SK-N-SH treated with all-trans-retinoic acid at 6 μM for 48 hours (cell line): ENCODE measurements around the gene RAD51B.
"Not testable (repeated sequence)": the region's sequence is repeated elsewhere in the genome, so short reads cannot be mapped to it uniquely, and the experiment has no call there.

ENCODE experiments used
- ATAC-seq: fragments of 200-7000 bp; cut with Tn5 transposase; 3 replicates; pipeline ENCODE4 v1.9.1; 2020; ENCODE audit warnings: mild to moderate bottlenecking, moderate library complexity
- ARNTL ChIP-seq: fragments of 450-650 bp; formaldehyde crosslinking; IDR thresholded peaks from 2 replicates; pipeline ENCODE4 v1.5.0; 2020; ENCODE audit warnings: low read depth, mild to moderate bottlenecking, moderate library complexity, borderline replicate concordance
- BACH2 ChIP-seq: fragments of 250-450 bp; sonication (Bioruptor Pico); IDR thresholded peaks from 2 replicates; pipeline ENCODE4 v1.9.0; 2021; ENCODE audit warnings: mild to moderate bottlenecking, borderline replicate concordance
- CREB5 ChIP-seq: fragments of 250-450 bp; sonication (Bioruptor Pico); IDR thresholded peaks from 2 replicates; pipeline ENCODE4 v1.5.1; 2020; ENCODE audit warnings: low read depth, mild to moderate bottlenecking, moderate library complexity
- CSDC2 ChIP-seq: fragments of 250-450 bp; sonication (Bioruptor Pico); IDR thresholded peaks from 2 replicates; pipeline ENCODE4 v1.5.0; 2020; ENCODE audit warnings: mild to moderate bottlenecking, moderate library complexity
- CSRNP3 ChIP-seq: fragments of 250-450 bp; sonication (Bioruptor Pico); IDR thresholded peaks from 2 replicates; pipeline ENCODE4 v1.5.1; 2021; ENCODE audit warnings: mild to moderate bottlenecking, moderate library complexity
- ESRRG ChIP-seq: fragments of 250-450 bp; sonication (Bioruptor Pico); IDR thresholded peaks from 2 replicates; pipeline ENCODE4 v1.6.1; 2021; ENCODE audit warnings: mild to moderate bottlenecking
- GLIS3 ChIP-seq: fragments of 250-450 bp; sonication (Bioruptor Pico); IDR thresholded peaks from 2 replicates; pipeline ENCODE4 v1.5.0; 2020; ENCODE audit warnings: mild to moderate bottlenecking, moderate library complexity
- ISL1 ChIP-seq: fragments of 250-450 bp; sonication (Bioruptor Pico); IDR thresholded peaks from 2 replicates; pipeline ENCODE4 v2.1.2; 2022; ENCODE audit warnings: mild to moderate bottlenecking, moderate library complexity
- OSR1 ChIP-seq: fragments of 250-450 bp; sonication (Bioruptor Pico); IDR thresholded peaks from 2 replicates; pipeline ENCODE4 v1.8.0; 2022; ENCODE audit warnings: moderate library complexity, mild to moderate bottlenecking, inconsistent platforms
- PATZ1 ChIP-seq: fragments of 250-450 bp; sonication (Bioruptor Pico); IDR thresholded peaks from 2 replicates; pipeline ENCODE4 v1.8.0; 2020; ENCODE audit warnings: mild to moderate bottlenecking, moderate library complexity, borderline replicate concordance
- POU6F1 ChIP-seq: fragments of 250-450 bp; sonication (Bioruptor Pico); IDR thresholded peaks from 2 replicates; pipeline ENCODE4 v1.8.0; 2021; ENCODE audit warnings: low read depth, mild to moderate bottlenecking, moderate library complexity, borderline replicate concordance
- PPARA ChIP-seq: fragments of 250-450 bp; sonication (Bioruptor Pico); IDR thresholded peaks from 2 replicates; pipeline ENCODE4 v1.5.0; 2020; ENCODE audit warnings: mild to moderate bottlenecking, borderline replicate concordance
- RARB ChIP-seq: fragments of 250-450 bp; sonication (Bioruptor Pico); IDR thresholded peaks from 2 replicates; pipeline ENCODE4 v1.8.0; 2021; ENCODE audit warnings: mild to moderate bottlenecking, moderate library complexity
- SNAI2 ChIP-seq: fragments of 250-450 bp; sonication (Bioruptor Pico); IDR thresholded peaks from 2 replicates; pipeline ENCODE4 v1.5.0; 2020; ENCODE audit warnings: mild to moderate bottlenecking, moderate library complexity
- TCF4 ChIP-seq: fragments of 250-450 bp; sonication (Bioruptor Pico); IDR thresholded peaks from 2 replicates; pipeline ENCODE4 v1.8.0; 2021; ENCODE audit warnings: mild to moderate bottlenecking, moderate library complexity, borderline replicate concordance
- TSHZ2 ChIP-seq: fragments of 250-450 bp; sonication (Bioruptor Pico); IDR thresholded peaks from 2 replicates; pipeline ENCODE4 v1.5.0; 2020; ENCODE audit warnings: mild to moderate bottlenecking, moderate library complexity
- ZFP3 ChIP-seq: fragments of 250-450 bp; sonication (Bioruptor Pico); IDR thresholded peaks from 2 replicates; pipeline ENCODE4 v1.5.0; 2020; ENCODE audit warnings: mild to moderate bottlenecking, moderate library complexity
- ZFP30 ChIP-seq: fragments of 450-650 bp; formaldehyde crosslinking; IDR thresholded peaks from 2 replicates; pipeline ENCODE4 v1.5.0; 2022; ENCODE audit warnings: mild to moderate bottlenecking, moderate library complexity
- ZNF565 ChIP-seq: fragments of 450-650 bp; formaldehyde crosslinking; conservative IDR thresholded peaks from 2 replicates; pipeline ENCODE4 v1.5.0; 2020; ENCODE audit warnings: low read depth, mild to moderate bottlenecking, moderate library complexity
- ZNF70 ChIP-seq: fragments of 450-650 bp; formaldehyde crosslinking; IDR thresholded peaks from 2 replicates; pipeline ENCODE4 v1.5.0; 2020; ENCODE audit warnings: mild to moderate bottlenecking, moderate library complexity
- ZNF8 ChIP-seq: fragments of 450-650 bp; formaldehyde crosslinking; IDR thresholded peaks from 2 replicates; pipeline ENCODE4 v1.5.0; 2020; ENCODE audit warnings: mild to moderate bottlenecking, moderate library complexity

RAD51B gene

GRCh38 chr14:68762953-68763764 lies 943.6 kb downstream of the RAD51B start:
- ATAC-seq = peak; percentile 77

GRCh38 chr14:68763843-68764242 lies 944.3 kb downstream of the RAD51B start:
- not testable (repeated sequence) for ATAC-seq

More at GRCh38 chr14:68762953-68763764, 943.6 kb downstream of the RAD51B start:
- TF ChIP-seq ZNF8 (CRISPR knock-in tag) (no peak), OSR1 (CRISPR knock-in tag) (no peak), GLIS3 (CRISPR knock-in tag) (no peak), ARNTL (CRISPR knock-in tag) (no peak), TCF4 (no peak; the same call in 1 of the 2 replicates), BACH2 (CRISPR knock-in tag) (no peak), ISL1 (CRISPR knock-in tag) (no peak), TSHZ2 (CRISPR knock-in tag) (no peak), ZFP30 (CRISPR knock-in tag) (no peak), RARB (no peak), ZFP3 (CRISPR knock-in tag) (no peak), CREB5 (CRISPR knock-in tag) (no peak), CSDC2 (CRISPR knock-in tag) (no peak), CSRNP3 (CRISPR knock-in tag) (no peak), PPARA (CRISPR knock-in tag) (no peak), ZNF70 (no peak), POU6F1 (no peak), PATZ1 (CRISPR knock-in tag) (no peak)

- TF ChIP-seq OSR1 (CRISPR knock-in tag) = no peak
- TF ChIP-seq ZNF565 (CRISPR knock-in tag) = no peak
- TF ChIP-seq ZFP3 (CRISPR knock-in tag) = no peak
- TF ChIP-seq ARNTL (CRISPR knock-in tag) = no peak
- no peak for TF ChIP-seq CSRNP3 (CRISPR knock-in tag)
- TF ChIP-seq POU6F1 = no peak
- TF ChIP-seq GLIS3 (CRISPR knock-in tag) = no peak
- no peak for TF ChIP-seq ESRRG (CRISPR knock-in tag)
- no peak for TF ChIP-seq ZNF8 (CRISPR knock-in tag)
- TF ChIP-seq ZFP30 (CRISPR knock-in tag) = no peak
- TF ChIP-seq TCF4 = no peak
- no peak for TF ChIP-seq BACH2 (CRISPR knock-in tag)
- no peak for TF ChIP-seq SNAI2 (CRISPR knock-in tag)
- TF ChIP-seq CSDC2 (CRISPR knock-in tag) = no peak
- no peak for ATAC-seq
Measured at GRCh38 chr14:68766299-68767247, 947.0 kb downstream of the RAD51B start.
